Testis (tissue), 3 donors: ENCODE data around the gene BTRC. TPM values are rescaled to one million over a fixed set of nuclear protein-coding genes. Genes with fewer than 3 reads are reported as not detected.

Experiments used
- DNase-seq: peaks from one replicate; pipeline ENCODE4 v3.0.0-alpha.2; 2019
- H3K27ac ChIP-seq, 2 donors: fragments of 200-600 bp; sonication (generic); one replicate each; pipeline ENCODE4 v1.5.1; 2019
- H3K27me3 ChIP-seq: fragments of 200-600 bp; sonication (generic); one replicate; pipeline ENCODE4 v1.5.1; 2019
- H3K36me3 ChIP-seq: fragments of 200-600 bp; sonication (generic); one replicate; pipeline ENCODE4 v1.5.1; 2017; ENCODE audit warnings: low read depth; ENCODE audit errors: missing control alignments
- H3K4me1 ChIP-seq: fragments of 200-600 bp; sonication (generic); one replicate; pipeline ENCODE4 v1.5.1; 2019
- H3K4me3 ChIP-seq, 2 donors: fragments of 200-600 bp; sonication (generic); one replicate each; pipeline ENCODE4 v1.5.1; 2017 to 2019
- H3K9me3 ChIP-seq: fragments of 200-600 bp; sonication (generic); one replicate; pipeline ENCODE4 v1.5.1; 2017
- POLR2A ChIP-seq: fragments of 450-650 bp; IDR thresholded peaks from one replicate; pipeline ENCODE4 v1.6.1; 2017; ENCODE audit warnings: antibody characterized with exemption, mild to moderate bottlenecking, moderate library complexity
- WGBS, 2 donors: methylation state at CpG; one replicate each; pipeline ENCODE4 v1.1.5; 2018; 5-methylcytosine and 5-hydroxymethylcytosine counted together
- intact Hi-C: fragments of 100-400 bp; cut with DNase I; formaldehyde crosslinking; loops from one replicate; pipeline ENCODE4 v1.15.1; 2023; ENCODE audit warnings: low total_unique reads
- polyA plus RNA-seq: library from polyadenylated mRNA; stranded (reverse); fragments of 350-450 nt; fragmentation: Illumina TruSeq; extraction: RNeasy Lipid Tissue Mini Kit (QIAGEN cat#74804); gene quantifications from one replicate; pipeline ENCODE4 v1.2.3, GENCODE V29; 2014; ENCODE audit warnings: low read depth, low replicate concordance; ENCODE audit not compliant: insufficient read depth
- total RNA-seq, 2 donors: library from RNA; depleted of rRNA; stranded (reverse); fragments of >200 nt; gene quantifications; one replicate each; pipeline ENCODE4 v1.2.3, GENCODE V29; 2016
- TF ChIP-seq, protein P1 (sequence below), 3 experiments: fragments of 450-650 bp in 2 of 3; fragments of 200-600 bp in 1 of 3; sonication (generic) in 1 of 3; IDR thresholded peaks; one replicate each; pipeline ENCODE4 v1.5.1; 2016 to 2019; ENCODE audit warnings: antibody characterized with exemption in 3 of 3, mild to moderate bottlenecking in 2 of 3, moderate library complexity in 1 of 3

BTRC gene
- total and polyA plus RNA-seq, 3 donors from 2014 or later, result 40.0 to 43.8 (median 41.0) TPM

- Histone ChIP-seq H3K36me3 (no peaks in the 10 kb centered on the region), H3K4me3 (no peak overlapping the region), H3K27ac (no peak overlapping the region), H3K9me3 (no peaks in the 10 kb centered on the region), H3K4me1 (peaks cover 8% of the 10 kb centered on the region), H3K27me3 (no peaks in the 10 kb centered on the region)
- intact Hi-C loops, result loop anchor here (10.0 kb wide), 1 partner anchor 253 kb away; no protein-coding TSS in a partner anchor
- no peak for TF ChIP-seq POLR2A
- TF ChIP-seq, protein P1, sequence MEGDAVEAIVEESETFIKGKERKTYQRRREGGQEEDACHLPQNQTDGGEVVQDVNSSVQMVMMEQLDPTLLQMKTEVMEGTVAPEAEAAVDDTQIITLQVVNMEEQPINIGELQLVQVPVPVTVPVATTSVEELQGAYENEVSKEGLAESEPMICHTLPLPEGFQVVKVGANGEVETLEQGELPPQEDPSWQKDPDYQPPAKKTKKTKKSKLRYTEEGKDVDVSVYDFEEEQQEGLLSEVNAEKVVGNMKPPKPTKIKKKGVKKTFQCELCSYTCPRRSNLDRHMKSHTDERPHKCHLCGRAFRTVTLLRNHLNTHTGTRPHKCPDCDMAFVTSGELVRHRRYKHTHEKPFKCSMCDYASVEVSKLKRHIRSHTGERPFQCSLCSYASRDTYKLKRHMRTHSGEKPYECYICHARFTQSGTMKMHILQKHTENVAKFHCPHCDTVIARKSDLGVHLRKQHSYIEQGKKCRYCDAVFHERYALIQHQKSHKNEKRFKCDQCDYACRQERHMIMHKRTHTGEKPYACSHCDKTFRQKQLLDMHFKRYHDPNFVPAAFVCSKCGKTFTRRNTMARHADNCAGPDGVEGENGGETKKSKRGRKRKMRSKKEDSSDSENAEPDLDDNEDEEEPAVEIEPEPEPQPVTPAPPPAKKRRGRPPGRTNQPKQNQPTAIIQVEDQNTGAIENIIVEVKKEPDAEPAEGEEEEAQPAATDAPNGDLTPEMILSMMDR (IDR thresholded peaks at IDR 0.05), result no peak
- DNase-seq, result no peak
- WGBS, 2 donors, result 81 to 87% methylated on average over 2 of the region's 2 CpGs
These were observed 114.2 kb downstream of the BTRC start for GRCh38 chr10:101468159-101468558.

- intact Hi-C loops, result no loop called here
- Histone ChIP-seq H3K4me3 (no peak overlapping the region), H3K36me3 (no peaks in the 10 kb centered on the region), H3K4me1 (no peaks in the 10 kb centered on the region), H3K27me3 (no peaks in the 10 kb centered on the region), H3K9me3 (no peaks in the 10 kb centered on the region), H3K27ac (no peak overlapping the region)
- no peak for TF ChIP-seq POLR2A
- TF ChIP-seq, protein P1 (IDR thresholded peaks at IDR 0.05), result no peak
- WGBS, 2 donors, result 76 to 86% methylated on average over 3 of the region's 3 CpGs
- no peak for DNase-seq
These were observed 122.4 kb downstream of the BTRC start for GRCh38 chr10:101476383-101476782.

DNA sequence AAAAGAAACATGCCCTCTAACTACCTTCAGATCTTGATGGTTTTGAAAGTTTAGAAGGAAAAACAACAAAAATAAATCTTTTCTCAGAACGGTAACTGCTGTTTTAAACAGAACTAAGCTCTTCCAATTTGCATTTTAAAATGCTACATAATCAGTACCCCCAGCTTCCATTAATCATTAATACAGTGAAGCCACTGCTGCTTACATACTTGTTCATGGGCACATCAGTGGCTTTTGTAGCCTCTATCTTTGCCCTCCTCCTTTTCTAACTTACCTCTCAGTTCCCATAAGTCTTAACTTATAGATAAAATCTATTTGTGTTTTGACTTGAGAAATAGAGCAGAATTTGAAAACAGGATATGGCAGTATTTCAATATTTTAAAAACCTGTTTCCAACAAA is 125.0 kb downstream of the BTRC start:
- Histone ChIP-seq H3K4me3 (no peak overlapping the region), H3K27ac (no peak overlapping the region), H3K9me3 (no peaks in the 10 kb centered on the region), H3K4me1 (no peaks in the 10 kb centered on the region), H3K36me3 (no peaks in the 10 kb centered on the region), H3K27me3 (no peaks in the 10 kb centered on the region)
- WGBS, 2 donors, result 63 to 77% methylated on average over 1 of the region's 1 CpG
- intact Hi-C loops, result no loop called here
- TF ChIP-seq, protein P1 (IDR thresholded peaks at IDR 0.05), result no peak
- TF ChIP-seq POLR2A, result no peak
- no peak for DNase-seq

GRCh38 chr10:101481256-101481655 is 127.3 kb downstream of the BTRC start:
- intact Hi-C loops, result no loop called here
- Histone ChIP-seq H3K9me3 (no peaks in the 10 kb centered on the region), H3K4me1 (no peaks in the 10 kb centered on the region), H3K27ac (peak overlapping the region in 1 of 2 donors; percentile 50), H3K36me3 (no peaks in the 10 kb centered on the region), H3K27me3 (no peaks in the 10 kb centered on the region), H3K4me3 (no peak overlapping the region)
- TF ChIP-seq POLR2A, result no peak
- TF ChIP-seq, protein P1 (IDR thresholded peaks at IDR 0.05), result no peak
- no peak for DNase-seq

DNA sequence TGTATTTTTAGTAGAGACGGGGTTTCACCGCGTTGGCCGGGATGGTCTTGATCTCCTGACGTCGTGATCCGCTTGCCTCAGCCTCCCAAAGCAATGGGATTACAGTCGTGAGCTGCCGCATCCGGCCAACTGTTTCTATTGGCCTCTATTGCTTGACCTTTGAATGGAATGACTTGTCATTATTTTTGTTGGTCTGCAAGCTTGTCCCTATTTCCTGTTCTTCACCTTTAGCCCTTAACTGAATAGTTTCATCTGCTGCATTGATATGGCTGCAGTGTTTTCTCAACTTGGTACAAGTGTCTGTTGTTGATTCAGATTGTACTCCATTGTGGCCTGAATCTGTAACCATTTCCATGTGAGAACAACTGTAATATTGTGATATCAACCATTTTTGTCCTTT is 128.6 kb downstream of the BTRC start:
- H3K9me3 ChIP-seq, result no peaks in the 10 kb centered on the region
- no peak for DNase-seq
- H3K4me1 ChIP-seq, result no peaks in the 10 kb centered on the region
- no peak for TF ChIP-seq POLR2A
- TF ChIP-seq, protein P1 (IDR thresholded peaks at IDR 0.05), result no peak
- no peak overlapping the region for H3K27ac ChIP-seq
- WGBS, 2 donors, result 78 to 85% methylated on average over 10 of the region's 10 CpGs
- intact Hi-C loops, result no loop called here
- no peak overlapping the region for H3K4me3 ChIP-seq
- no peaks in the 10 kb centered on the region for H3K36me3 ChIP-seq
- H3K27me3 ChIP-seq, result no peaks in the 10 kb centered on the region
